ENCODE data around the gene TRIML2. TPM values are rescaled to one million over a fixed set of nuclear protein-coding genes. Genes with fewer than 3 reads are reported as not detected.

The TRIML2 gene
- total RNA-seq, 1 donor from 2014 or later, result not detected

DNA sequence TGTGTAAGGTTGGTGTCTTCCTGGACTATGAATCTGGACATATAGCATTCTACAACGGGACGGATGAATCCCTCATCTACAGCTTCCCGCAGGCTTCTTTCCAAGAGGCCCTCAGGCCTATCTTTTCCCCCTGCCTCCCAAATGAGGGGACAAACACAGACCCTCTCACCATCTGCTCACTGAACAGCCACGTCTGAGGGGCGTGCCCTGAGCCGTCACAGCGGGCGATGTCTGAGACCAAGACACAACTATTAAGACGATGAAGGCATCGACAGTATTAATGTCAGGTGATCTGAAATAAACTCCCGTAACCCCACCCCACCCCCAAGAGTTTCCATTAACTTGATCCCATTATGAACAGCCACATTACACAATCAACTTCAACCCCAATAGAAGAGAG lies 37.8 kb upstream of the TRIML2 start:
- Mint-ChIP-seq H3K27ac (ENCODE audit: unreplicated experiment) (peak overlapping the region; percentile 65), H3K9me3 (ENCODE audit: unreplicated experiment) (peaks cover 3% of the 10 kb centered on the region), H3K27me3 (ENCODE audit: unreplicated experiment) (no peaks in the 10 kb centered on the region), H3K4me1 (ENCODE audit: low read depth, unreplicated experiment) (peaks cover 5% of the 10 kb centered on the region), H3K36me3 (ENCODE audit: unreplicated experiment) (no peaks in the 10 kb centered on the region), H3K4me3 (ENCODE audit: unreplicated experiment) (no peak overlapping the region)
- DNase-seq, result no peak
- TF ChIP-seq, protein P1, sequence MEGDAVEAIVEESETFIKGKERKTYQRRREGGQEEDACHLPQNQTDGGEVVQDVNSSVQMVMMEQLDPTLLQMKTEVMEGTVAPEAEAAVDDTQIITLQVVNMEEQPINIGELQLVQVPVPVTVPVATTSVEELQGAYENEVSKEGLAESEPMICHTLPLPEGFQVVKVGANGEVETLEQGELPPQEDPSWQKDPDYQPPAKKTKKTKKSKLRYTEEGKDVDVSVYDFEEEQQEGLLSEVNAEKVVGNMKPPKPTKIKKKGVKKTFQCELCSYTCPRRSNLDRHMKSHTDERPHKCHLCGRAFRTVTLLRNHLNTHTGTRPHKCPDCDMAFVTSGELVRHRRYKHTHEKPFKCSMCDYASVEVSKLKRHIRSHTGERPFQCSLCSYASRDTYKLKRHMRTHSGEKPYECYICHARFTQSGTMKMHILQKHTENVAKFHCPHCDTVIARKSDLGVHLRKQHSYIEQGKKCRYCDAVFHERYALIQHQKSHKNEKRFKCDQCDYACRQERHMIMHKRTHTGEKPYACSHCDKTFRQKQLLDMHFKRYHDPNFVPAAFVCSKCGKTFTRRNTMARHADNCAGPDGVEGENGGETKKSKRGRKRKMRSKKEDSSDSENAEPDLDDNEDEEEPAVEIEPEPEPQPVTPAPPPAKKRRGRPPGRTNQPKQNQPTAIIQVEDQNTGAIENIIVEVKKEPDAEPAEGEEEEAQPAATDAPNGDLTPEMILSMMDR (IDR thresholded peaks at IDR 0.05; ENCODE audit: partially characterized antibody, unreplicated experiment), result no peak

GRCh38 chr4:188146618-188147017 lies 37.2 kb upstream of the TRIML2 start:
- Mint-ChIP-seq H3K9me3 (ENCODE audit: unreplicated experiment) (peaks cover 3% of the 10 kb centered on the region), H3K4me1 (ENCODE audit: low read depth, unreplicated experiment) (peaks cover 5% of the 10 kb centered on the region), H3K36me3 (ENCODE audit: unreplicated experiment) (no peaks in the 10 kb centered on the region), H3K27me3 (ENCODE audit: unreplicated experiment) (no peaks in the 10 kb centered on the region), H3K27ac (ENCODE audit: unreplicated experiment) (peak overlapping the region; percentile 38), H3K4me3 (ENCODE audit: unreplicated experiment) (no peak overlapping the region)
- no peak for DNase-seq
- TF ChIP-seq, protein P1 (IDR thresholded peaks at IDR 0.05; ENCODE audit: partially characterized antibody, unreplicated experiment), result no peak

- no peak overlapping the region for H3K4me3 Mint-ChIP-seq (ENCODE audit: unreplicated experiment)
- H3K9me3 Mint-ChIP-seq (ENCODE audit: unreplicated experiment), result peaks cover 3% of the 10 kb centered on the region
- no peak overlapping the region for H3K27ac Mint-ChIP-seq (ENCODE audit: unreplicated experiment)
- no peak for DNase-seq
- H3K27me3 Mint-ChIP-seq (ENCODE audit: unreplicated experiment), result no peaks in the 10 kb centered on the region
- peaks cover 6% of the 10 kb centered on the region for H3K4me1 Mint-ChIP-seq (ENCODE audit: low read depth, unreplicated experiment)
- H3K36me3 Mint-ChIP-seq (ENCODE audit: unreplicated experiment), result no peaks in the 10 kb centered on the region
- TF ChIP-seq, protein P1 (IDR thresholded peaks at IDR 0.05; ENCODE audit: partially characterized antibody, unreplicated experiment), result no peak
Measured at GRCh38 chr4:188145601-188146000, 36.2 kb upstream of the TRIML2 start.

GRCh38 chr4:188143731-188144130 lies 34.3 kb upstream of the TRIML2 start:
- TF ChIP-seq, protein P1 (IDR thresholded peaks at IDR 0.05; ENCODE audit: partially characterized antibody, unreplicated experiment), result no peak
- Mint-ChIP-seq H3K4me3 (ENCODE audit: unreplicated experiment) (no peak overlapping the region), H3K9me3 (ENCODE audit: unreplicated experiment) (peaks cover 3% of the 10 kb centered on the region), H3K27ac (ENCODE audit: unreplicated experiment) (no peak overlapping the region), H3K27me3 (ENCODE audit: unreplicated experiment) (no peaks in the 10 kb centered on the region), H3K4me1 (ENCODE audit: low read depth, unreplicated experiment) (peaks cover 8% of the 10 kb centered on the region), H3K36me3 (ENCODE audit: unreplicated experiment) (no peaks in the 10 kb centered on the region)
- DNase-seq, result no peak

GRCh38 chr4:188139671-188140070 lies 30.3 kb upstream of the TRIML2 start:
- TF ChIP-seq, protein P1 (IDR thresholded peaks at IDR 0.05; ENCODE audit: partially characterized antibody, unreplicated experiment), result no peak
- Mint-ChIP-seq H3K4me3 (ENCODE audit: unreplicated experiment) (no peak overlapping the region), H3K36me3 (ENCODE audit: unreplicated experiment) (no peaks in the 10 kb centered on the region), H3K27ac (ENCODE audit: unreplicated experiment) (no peak overlapping the region), H3K27me3 (ENCODE audit: unreplicated experiment) (no peaks in the 10 kb centered on the region), H3K4me1 (ENCODE audit: low read depth, unreplicated experiment) (peaks cover 3% of the 10 kb centered on the region), H3K9me3 (ENCODE audit: unreplicated experiment) (no peaks in the 10 kb centered on the region)
- DNase-seq, result no peak

Measured in glutamatergic neuron (in vitro differentiated cells).